HuH-7.5 (cell line): Measurements from ENCODE around the gene INHBB.
A peak's percentile ranks its signal among the peaks of the same experiment; 100 is the strongest.
"Not testable (repeated sequence)": the region's sequence is repeated elsewhere in the genome, so short reads cannot be mapped to it uniquely, and the experiment has no call there.

ENCODE experiments used
- DNase-seq: peaks from one replicate; pipeline ENCODE4 v3.0.0; 2011; ENCODE audit warnings: low spot score

Gene INHBB

DNA sequence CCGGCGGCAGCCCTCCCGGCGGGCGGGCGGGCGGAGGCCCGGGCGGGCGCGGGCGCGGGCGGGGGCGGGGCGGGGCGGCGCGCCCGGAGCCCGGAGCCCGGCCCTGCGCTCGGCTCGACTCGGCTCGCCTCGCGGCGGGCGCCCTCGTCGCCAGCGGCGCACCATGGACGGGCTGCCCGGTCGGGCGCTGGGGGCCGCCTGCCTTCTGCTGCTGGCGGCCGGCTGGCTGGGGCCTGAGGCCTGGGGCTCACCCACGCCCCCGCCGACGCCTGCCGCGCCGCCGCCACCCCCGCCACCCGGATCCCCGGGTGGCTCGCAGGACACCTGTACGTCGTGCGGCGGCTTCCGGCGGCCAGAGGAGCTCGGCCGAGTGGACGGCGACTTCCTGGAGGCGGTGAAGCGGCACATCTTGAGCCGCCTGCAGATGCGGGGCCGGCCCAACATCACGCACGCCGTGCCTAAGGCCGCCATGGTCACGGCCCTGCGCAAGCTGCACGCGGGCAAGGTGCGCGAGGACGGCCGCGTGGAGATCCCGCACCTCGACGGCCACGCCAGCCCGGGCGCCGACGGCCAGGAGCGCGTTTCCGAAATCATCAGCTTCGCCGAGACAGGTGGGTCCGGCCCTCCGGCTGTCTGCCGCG lies at the start of gene INHBB:
Gene INHBB (plus strand): TSS at position 111 of the 641 bp plus-strand sequence. CDS start 53 bp downstream, at position 164.
- no peak for DNase-seq

DNA sequence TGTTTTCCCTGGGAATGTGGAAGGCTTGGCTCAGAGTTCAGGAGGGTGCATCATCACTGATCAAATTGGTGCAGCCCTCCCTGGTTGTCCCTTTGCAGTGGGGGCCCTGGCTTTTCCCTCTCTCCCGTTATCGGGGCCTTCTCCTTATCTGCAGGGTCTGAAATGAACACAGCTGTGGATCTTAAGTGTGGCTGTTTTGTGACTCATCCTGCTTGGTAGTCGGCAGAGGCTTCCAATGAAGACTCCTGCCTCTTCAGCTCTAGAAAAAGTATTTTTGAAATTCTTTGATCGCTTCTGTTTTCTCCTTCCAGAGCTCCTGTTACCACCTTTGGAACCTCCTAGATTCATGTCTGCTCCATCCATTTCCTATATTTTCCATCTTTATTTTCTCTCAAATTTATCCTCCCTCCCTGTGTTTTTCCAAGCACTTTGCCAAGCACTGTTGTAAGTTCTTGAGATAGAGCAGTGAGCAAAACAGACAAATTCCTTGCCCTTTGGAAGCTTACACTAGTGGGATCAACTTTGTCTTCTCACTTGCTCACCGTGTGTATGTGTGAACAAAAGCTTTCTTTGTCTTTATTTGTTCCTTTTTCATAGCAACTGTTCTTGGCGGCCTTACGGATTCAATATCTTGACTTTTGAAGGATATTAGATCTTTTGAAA lies 47.6 kb upstream of the INHBB start:
- no peak for DNase-seq

GRCh38 chr2:120299004-120299403 lies 46.9 kb upstream of the INHBB start:
- no peak for DNase-seq

DNA sequence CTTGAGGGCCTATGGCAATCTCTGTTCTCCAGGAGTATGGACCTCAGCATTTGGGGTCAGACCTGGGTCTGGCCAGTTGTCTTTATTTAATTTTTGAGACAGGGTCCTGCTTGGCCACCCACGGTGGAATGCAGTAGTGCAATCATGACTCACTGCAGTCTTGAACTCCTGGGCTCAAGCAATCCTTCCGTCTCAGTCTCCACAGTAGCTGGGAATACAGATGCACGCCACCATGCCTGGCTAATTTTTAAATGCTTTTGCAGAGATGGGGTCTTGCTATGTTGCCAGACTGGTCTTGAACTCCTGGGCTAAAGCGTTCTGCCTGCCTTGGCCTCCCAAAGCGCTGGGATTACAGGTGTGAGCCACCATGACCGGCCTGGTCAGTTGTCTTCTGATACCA lies 46.4 kb upstream of the INHBB start:
- DNase-seq: no peak

- no peak for DNase-seq
Measured at GRCh38 chr2:120300385-120300784, 45.6 kb upstream of the INHBB start.

DNA sequence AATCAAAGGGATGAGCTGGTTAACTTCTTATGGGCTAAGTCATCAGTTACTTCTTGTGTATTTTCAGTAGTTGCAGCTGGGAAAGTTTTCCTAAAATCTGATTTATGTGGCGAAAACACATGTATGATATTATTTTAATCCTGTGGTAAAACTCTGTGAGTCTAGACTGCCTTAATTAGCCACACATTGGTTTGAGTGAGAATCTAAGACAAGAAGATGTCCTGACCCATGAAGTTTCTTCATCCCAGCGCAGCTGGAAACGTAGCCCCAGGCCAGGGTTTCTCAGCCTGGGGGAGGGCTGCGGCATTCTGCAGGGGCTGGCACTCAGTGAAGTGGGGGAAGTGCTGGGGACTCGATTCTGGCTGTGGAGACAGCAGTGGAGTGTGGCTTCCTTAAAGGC lies 44.7 kb upstream of the INHBB start:
- DNase-seq: no peak

DNA sequence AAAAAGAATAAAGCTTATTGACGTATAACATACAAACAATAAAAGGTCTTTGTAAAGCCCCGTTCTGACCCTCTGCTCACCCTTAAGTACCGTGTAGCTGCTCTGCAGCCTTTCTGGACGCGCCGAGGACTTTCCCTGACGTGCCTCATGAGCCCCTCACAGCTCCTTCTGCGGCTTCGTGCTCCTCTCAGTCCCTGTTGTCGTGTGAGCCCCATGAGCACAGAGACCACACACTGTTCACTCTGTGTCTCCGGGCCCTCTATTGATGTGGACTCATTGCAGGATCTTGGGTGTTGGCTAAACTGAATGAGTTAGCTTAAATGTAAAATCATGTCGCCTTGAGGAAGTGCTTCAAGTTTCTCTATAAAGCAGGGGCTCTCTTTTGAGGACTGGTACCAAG lies 43.6 kb upstream of the INHBB start:
- no peak for DNase-seq

GRCh38 chr2:120303177-120303576 lies 42.8 kb upstream of the INHBB start:
- DNase-seq: no peak

DNA sequence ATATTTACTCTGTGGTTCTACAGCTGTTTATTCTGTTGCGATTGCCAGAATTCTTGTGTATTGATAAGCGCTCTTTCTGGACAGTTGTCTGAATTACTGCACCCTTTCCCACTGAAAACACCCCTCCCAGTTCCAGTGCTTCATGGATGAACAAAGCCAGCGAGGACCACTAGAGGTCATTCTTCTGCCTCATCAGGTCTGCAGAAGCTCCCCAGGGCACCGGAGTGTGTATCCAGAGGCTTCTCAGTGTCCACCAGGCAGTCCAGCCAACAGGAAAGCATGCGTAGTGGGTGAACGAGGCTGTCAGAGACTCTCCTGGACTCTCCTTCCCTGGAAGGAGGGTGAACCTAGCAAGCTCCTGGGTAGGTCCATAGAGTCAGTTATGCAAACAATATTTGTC lies 40.6 kb upstream of the INHBB start:
- peak; percentile 68 for DNase-seq

GRCh38 chr2:120305937-120306490 lies 39.9 kb upstream of the INHBB start:
- DNase-seq: no peak

- DNase-seq: no peak
Measured at GRCh38 chr2:120307482-120307881, 38.5 kb upstream of the INHBB start.

- no peak for DNase-seq
Measured at GRCh38 chr2:120308038-120308910, 37.7 kb upstream of the INHBB start.

DNA sequence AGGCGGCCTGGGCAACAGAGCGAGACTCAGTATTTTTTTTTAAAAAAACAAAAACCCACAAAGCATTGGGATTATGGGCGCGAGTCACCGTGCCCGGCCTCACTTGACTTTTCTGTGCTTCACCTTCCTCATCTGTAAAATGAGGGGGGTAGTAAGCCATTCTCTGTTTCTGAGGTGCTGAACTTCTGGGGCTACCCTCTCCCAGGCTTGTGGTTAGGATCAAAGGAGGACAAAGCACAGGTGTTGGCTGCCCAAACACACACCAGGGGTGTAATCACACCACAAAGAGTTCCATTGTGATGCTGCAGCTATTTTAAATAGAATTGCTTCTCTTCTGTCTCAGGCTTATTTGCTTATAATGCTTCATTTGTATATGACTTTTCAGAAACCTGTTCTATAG lies 35.8 kb upstream of the INHBB start:
- DNase-seq: no peak

DNA sequence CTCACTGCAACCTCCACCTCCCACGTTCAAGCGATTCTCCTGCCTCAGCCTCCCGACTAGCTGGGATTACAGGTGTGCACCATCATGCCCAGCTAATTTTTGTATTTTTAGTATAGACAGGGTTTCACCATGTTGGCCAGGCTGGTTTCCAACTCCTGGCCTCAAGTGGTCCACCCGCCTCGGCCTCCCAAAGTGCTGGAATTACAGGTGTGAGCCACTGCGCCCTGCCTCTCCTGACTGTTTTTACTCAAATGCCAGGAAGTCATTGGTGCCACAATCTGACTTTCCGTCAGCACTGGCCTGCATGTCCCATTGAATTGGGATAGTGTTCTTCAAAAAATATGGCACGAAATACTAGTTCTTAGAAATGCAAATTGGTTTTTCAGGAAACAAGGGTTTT lies 35.1 kb upstream of the INHBB start:
- not testable (repeated sequence) for DNase-seq

- no peak for DNase-seq
Measured at GRCh38 chr2:120312076-120312475, 33.9 kb upstream of the INHBB start.

- DNase-seq: peak; percentile 71
Measured at GRCh38 chr2:120312860-120313694, 32.9 kb upstream of the INHBB start.

DNA sequence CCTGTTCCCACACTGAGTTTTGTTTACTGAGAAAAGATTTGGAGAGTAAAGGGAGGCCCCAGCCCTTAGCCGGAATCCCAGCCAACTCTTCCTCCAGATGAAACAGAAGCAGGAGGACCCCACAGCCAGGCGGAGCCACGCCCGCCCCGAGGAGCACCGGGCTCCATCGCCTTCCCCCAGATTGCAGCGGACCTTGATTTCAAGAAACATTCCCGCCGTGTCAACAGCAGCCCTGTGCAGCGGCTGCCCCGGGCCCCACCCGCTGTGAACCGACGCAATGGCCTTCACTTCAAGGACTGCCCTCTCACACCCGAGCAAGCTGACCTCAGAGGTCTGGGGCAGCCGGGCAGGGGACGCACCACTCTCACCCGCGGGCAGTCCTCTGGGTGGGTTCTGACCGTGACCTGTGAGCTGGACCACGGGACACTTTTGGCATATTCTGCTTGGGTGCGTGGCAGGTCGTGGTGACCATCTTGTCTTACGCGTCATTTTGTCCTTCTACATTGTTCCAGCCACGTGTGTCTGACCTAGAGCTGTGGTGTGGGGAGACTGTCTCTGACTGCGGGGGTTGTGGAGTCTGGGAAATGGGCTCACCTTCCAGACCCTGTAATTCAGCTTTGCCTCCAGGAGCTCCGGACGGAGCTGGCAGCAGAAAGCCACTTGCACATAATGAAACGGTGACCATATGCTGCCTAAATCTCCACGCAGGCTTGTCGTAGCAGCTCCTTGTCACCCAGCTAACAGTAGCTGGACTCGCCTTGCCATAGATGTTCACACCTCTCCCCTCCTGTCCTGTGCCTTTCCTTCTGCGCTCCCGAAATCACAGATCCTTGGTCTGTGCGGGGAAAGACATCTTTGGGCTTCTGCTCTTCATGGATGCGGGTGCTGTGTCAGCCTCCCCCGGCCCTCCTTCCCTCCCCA lies 32.0 kb upstream of the INHBB start:
- no peak for DNase-seq

GRCh38 chr2:120314690-120315366 lies 31.1 kb upstream of the INHBB start:
- DNase-seq: no peak

GRCh38 chr2:120315367-120316033 lies 30.4 kb upstream of the INHBB start:
- no peak for DNase-seq

- no peak for DNase-seq
Measured at GRCh38 chr2:120316071-120316470, 29.9 kb upstream of the INHBB start.
